ENCODE results near the gene PPHLN1. TPM values are rescaled to one million over a fixed set of nuclear protein-coding genes. Genes with fewer than 3 reads are reported as not detected.

The PPHLN1 gene, protein sequence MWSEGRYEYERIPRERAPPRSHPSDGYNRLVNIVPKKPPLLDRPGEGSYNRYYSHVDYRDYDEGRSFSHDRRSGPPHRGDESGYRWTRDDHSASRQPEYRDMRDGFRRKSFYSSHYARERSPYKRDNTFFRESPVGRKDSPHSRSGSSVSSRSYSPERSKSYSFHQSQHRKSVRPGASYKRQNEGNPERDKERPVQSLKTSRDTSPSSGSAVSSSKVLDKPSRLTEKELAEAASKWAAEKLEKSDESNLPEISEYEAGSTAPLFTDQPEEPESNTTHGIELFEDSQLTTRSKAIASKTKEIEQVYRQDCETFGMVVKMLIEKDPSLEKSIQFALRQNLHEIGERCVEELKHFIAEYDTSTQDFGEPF
- total RNA-seq: 65.7 and 77.4 TPM in 2 replicates

DNA sequence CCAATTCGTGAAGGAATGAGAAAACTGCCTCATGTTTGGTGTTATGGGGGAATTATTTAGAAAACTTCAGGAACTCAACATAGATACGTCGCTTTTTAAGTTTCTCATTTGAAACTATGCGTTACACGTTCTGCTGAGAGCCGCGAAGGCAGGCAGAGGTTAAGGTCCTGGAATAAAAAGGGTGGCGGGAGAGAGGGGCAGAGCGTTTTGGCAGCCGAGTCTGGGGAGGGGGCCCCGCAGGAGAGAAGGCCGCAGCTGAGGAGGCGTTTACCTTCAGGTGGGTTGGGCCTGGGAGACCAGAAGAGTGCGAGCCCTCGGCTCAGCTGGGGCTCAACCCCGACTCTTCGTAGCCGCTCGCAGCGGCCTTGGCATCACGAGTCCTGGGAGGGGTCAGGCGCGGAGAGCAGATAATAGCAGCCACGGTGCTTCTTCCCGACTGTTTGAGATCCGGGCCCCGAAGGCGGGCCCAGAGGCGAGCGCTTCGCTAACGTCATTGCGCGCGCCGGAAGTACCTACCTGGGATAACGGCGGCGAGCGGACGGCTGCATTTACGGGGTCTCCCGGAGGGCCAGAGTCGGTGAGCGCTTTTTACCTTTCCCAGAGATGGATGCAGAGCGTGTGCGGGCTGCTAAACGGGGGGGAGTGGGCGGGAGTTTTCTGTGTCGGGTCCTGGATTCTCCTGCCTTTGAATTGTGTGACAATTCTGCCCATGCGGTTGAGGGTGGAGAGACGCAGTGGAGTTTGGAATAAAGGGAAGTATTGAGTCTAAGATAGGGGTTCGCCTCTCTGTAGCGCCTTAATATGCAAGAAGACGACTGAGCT lies at the start of gene PPHLN1, which contains the start of gene ZCRB1:
Gene PPHLN1 (plus strand): TSS at position 515 of the 822 bp plus-strand sequence. CDS start 9,736 bp downstream, outside the sequence.
Gene ZCRB1 (minus strand): TSS at position 442 of the 822 bp plus-strand sequence. CDS start 1,992 bp downstream, outside the sequence.

Other genes with a start within 250 kb of the PPHLN1 start
- gene GXYLT1, start 181.3 kb upstream of the PPHLN1 start, total RNA-seq: 15.0 and 21.1 TPM in 2 replicates
- gene YAF2, start 87.9 kb upstream of the PPHLN1 start, total RNA-seq: 20.5 and 23.6 TPM in 2 replicates
- gene ZCRB1, start 73 bp upstream of the PPHLN1 start, total RNA-seq: 27.5 and 28.5 TPM in 2 replicates

All from myometrial cell (primary cell).